GM18951 (cell line): ENCODE results near the gene MSI2.

Source experiments
- POLR2A ChIP-seq: IDR thresholded peaks from 4 replicates; pipeline ENCODE4 v1.6.1; 2011; ENCODE audit warnings: mild to moderate bottlenecking; ENCODE audit not compliant: insufficient read length, insufficient read depth; ENCODE audit errors: extremely low read depth
- in situ Hi-C: fragments of 300-500 bp; cut with MboI; formaldehyde crosslinking; loops from one replicate; pipeline ENCODE4 v1.12.0; 2022; ENCODE audit warnings: low sequenced_read_pairs, mixed read lengths, inconsistent platforms; ENCODE audit not compliant: unreplicated experiment

MSI2 gene

GRCh38 chr17:57253362-57254065 is 2.8 kb upstream of the MSI2 start:
- in situ Hi-C loops = no loop called here

GRCh38 chr17:57255182-57255775 is 1.0 kb upstream of the MSI2 start:
- in situ Hi-C loops = no loop called here
- TF ChIP-seq POLR2A = no peak

More at GRCh38 chr17:57253362-57254065, 2.8 kb upstream of the MSI2 start:
- no peak for TF ChIP-seq POLR2A

- in situ Hi-C loops = no loop called here
- TF ChIP-seq POLR2A = no peak
Measured at GRCh38 chr17:57256708-57257112, 387 bp downstream of the MSI2 start.

GRCh38 chr17:57257195-57257894 is 1.0 kb downstream of the MSI2 start:
- no peak for TF ChIP-seq POLR2A
- in situ Hi-C loops = no loop called here

- TF ChIP-seq POLR2A = no peak
- in situ Hi-C loops = no loop called here
Measured at GRCh38 chr17:57257895-57258851, 1.9 kb downstream of the MSI2 start.

- in situ Hi-C loops = no loop called here
- no peak for TF ChIP-seq POLR2A
Measured at GRCh38 chr17:57259306-57259705, 3.0 kb downstream of the MSI2 start.

- in situ Hi-C loops = no loop called here
- TF ChIP-seq POLR2A = no peak
Measured at GRCh38 chr17:57259817-57260216, 3.5 kb downstream of the MSI2 start.

- in situ Hi-C loops = no loop called here
Measured at GRCh38 chr17:57260325-57261083, 4.2 kb downstream of the MSI2 start.

GRCh38 chr17:57261084-57261461 is 4.8 kb downstream of the MSI2 start:
- in situ Hi-C loops = no loop called here
- TF ChIP-seq POLR2A = no peak

More at GRCh38 chr17:57260325-57261083, 4.2 kb downstream of the MSI2 start:
- no peak for TF ChIP-seq POLR2A

GRCh38 chr17:57262557-57262956 is 6.2 kb downstream of the MSI2 start:
- in situ Hi-C loops = no loop called here
- TF ChIP-seq POLR2A = no peak

GRCh38 chr17:57264250-57264649 is 7.9 kb downstream of the MSI2 start:
- in situ Hi-C loops = no loop called here

GRCh38 chr17:57264776-57265175 is 8.5 kb downstream of the MSI2 start:
- in situ Hi-C loops = no loop called here

More at GRCh38 chr17:57264250-57264649, 7.9 kb downstream of the MSI2 start:
- TF ChIP-seq POLR2A = no peak

More at GRCh38 chr17:57264776-57265175, 8.5 kb downstream of the MSI2 start:
- no peak for TF ChIP-seq POLR2A
